Measurements from ENCODE around the gene NALCN. TPM values are rescaled to one million over a fixed set of nuclear protein-coding genes. Genes with fewer than 3 reads are reported as not detected.

Gene NALCN
- total and polyA plus RNA-seq, 2 experiments from 2014 or later: not detected

DNA sequence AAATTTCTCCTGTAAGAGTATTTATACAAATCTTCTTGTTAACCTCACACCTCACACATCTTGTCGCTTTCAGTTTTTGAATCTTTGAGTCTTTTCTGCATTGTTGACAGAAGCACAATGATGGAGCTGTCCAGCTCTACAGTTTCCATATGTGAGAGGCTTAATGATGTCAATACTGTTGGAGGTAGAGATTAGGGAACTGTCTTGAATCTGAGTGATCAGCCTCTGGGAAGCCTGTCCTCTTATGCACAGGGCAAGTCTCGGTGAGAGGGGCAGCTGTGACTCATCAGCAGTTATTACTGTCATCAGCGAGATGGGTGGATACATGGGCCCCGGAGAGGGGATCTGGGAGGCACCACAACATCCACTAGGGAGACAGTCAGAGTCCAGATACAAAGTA lies 31.5 kb upstream of the NALCN start:
- H3K27ac ChIP-seq: no peak overlapping the region
- no peaks in the 10 kb centered on the region for H3K9me3 ChIP-seq (ENCODE audit: low read depth)
- H3K36me3 ChIP-seq: no peaks in the 10 kb centered on the region
- H3K4me1 ChIP-seq (ENCODE audit: low read depth): no peaks in the 10 kb centered on the region
- peak in 1 of 2 donors; percentile 4 for DNase-seq (ENCODE audit: low read depth in 1 of 2, low spot score in 1 of 2)
- no peak overlapping the region for H3K4me3 ChIP-seq
- TF ChIP-seq, protein P1, sequence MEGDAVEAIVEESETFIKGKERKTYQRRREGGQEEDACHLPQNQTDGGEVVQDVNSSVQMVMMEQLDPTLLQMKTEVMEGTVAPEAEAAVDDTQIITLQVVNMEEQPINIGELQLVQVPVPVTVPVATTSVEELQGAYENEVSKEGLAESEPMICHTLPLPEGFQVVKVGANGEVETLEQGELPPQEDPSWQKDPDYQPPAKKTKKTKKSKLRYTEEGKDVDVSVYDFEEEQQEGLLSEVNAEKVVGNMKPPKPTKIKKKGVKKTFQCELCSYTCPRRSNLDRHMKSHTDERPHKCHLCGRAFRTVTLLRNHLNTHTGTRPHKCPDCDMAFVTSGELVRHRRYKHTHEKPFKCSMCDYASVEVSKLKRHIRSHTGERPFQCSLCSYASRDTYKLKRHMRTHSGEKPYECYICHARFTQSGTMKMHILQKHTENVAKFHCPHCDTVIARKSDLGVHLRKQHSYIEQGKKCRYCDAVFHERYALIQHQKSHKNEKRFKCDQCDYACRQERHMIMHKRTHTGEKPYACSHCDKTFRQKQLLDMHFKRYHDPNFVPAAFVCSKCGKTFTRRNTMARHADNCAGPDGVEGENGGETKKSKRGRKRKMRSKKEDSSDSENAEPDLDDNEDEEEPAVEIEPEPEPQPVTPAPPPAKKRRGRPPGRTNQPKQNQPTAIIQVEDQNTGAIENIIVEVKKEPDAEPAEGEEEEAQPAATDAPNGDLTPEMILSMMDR (IDR thresholded peaks at IDR 0.05; ENCODE audit: low read depth, low read length): no peak
- H3K27me3 ChIP-seq: no peaks in the 10 kb centered on the region

DNA sequence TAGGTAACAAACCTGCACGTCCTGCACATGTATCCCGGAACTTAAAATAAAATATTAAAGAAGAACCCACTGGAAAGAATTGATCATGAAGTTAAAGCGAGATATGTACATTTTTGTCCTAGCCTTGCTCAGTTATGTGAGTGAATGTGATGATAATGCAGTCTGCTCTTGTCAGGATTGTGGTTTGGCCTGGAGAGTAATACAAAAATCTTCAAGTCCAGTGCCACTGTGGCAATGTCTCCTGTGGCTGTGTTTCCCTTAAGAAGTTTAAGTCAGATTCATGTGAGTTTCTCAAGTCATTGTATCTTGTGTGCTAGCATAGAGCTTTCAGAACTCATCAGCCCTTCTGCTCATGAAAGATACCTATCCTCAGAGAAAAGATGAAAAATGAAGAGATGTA lies 18.2 kb upstream of the NALCN start:
- peak in 1 of 2 donors; percentile 4 for DNase-seq (ENCODE audit: low read depth in 1 of 2, low spot score in 1 of 2)
- Histone ChIP-seq H3K4me3 (no peak overlapping the region), H3K27ac (no peak overlapping the region), H3K27me3 (no peaks in the 10 kb centered on the region), H3K36me3 (no peaks in the 10 kb centered on the region), H3K4me1 (ENCODE audit: low read depth) (no peaks in the 10 kb centered on the region), H3K9me3 (ENCODE audit: low read depth) (no peaks in the 10 kb centered on the region)
- TF ChIP-seq, protein P1 (IDR thresholded peaks at IDR 0.05; ENCODE audit: low read depth, low read length): no peak

DNA sequence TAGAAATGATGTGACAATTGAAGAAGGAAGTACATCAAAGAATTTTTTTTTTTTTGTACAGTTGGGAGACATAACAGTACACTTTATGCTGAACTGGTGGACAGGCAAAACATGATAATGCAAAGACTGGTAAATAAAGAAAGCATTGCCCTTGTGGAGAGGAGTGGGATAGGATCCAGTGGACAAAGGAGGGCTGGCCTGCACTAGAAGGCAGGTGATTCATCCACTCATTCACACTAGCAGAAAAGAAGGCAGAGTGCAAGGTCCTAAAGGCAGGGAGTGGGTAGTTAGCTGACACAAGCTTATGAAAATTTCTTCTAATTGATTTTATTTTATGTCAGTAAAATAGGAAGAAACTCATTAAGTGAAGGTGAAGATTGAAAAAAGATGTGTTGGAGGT lies 17.6 kb upstream of the NALCN start:
- no peak overlapping the region for H3K27ac ChIP-seq
- no peaks in the 10 kb centered on the region for H3K36me3 ChIP-seq
- DNase-seq (ENCODE audit: low read depth in 1 of 2, low spot score in 1 of 2): no peak
- no peaks in the 10 kb centered on the region for H3K27me3 ChIP-seq
- no peak overlapping the region for H3K4me3 ChIP-seq
- no peaks in the 10 kb centered on the region for H3K9me3 ChIP-seq (ENCODE audit: low read depth)
- TF ChIP-seq, protein P1 (IDR thresholded peaks at IDR 0.05; ENCODE audit: low read depth, low read length): no peak
- no peaks in the 10 kb centered on the region for H3K4me1 ChIP-seq (ENCODE audit: low read depth)

DNA sequence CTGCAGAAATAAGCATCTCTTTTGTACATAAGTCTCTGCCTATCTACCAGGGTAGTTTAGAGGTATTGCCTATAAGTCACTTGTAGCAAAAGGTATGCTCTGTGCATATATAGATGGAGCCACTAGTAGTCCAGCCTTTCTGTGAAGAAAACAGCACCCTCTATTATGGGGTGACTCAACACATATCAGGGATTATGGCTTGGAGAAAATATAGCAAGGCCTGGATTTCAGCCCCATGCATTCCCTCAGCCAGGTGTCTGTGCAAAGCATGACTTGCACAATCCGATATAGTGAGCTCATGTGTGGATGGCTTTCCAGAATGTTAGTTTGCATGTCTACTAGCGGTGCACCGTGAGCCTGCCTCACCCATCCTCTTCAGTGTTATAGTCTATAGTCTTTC lies 13.4 kb upstream of the NALCN start:
- H3K27ac ChIP-seq: no peak overlapping the region
- H3K4me1 ChIP-seq (ENCODE audit: low read depth): no peaks in the 10 kb centered on the region
- TF ChIP-seq, protein P1 (IDR thresholded peaks at IDR 0.05; ENCODE audit: low read depth, low read length): no peak
- DNase-seq (ENCODE audit: low read depth in 1 of 2, low spot score in 1 of 2): no peak
- H3K36me3 ChIP-seq: no peaks in the 10 kb centered on the region
- H3K9me3 ChIP-seq (ENCODE audit: low read depth): no peaks in the 10 kb centered on the region
- no peak overlapping the region for H3K4me3 ChIP-seq
- no peaks in the 10 kb centered on the region for H3K27me3 ChIP-seq

DNA sequence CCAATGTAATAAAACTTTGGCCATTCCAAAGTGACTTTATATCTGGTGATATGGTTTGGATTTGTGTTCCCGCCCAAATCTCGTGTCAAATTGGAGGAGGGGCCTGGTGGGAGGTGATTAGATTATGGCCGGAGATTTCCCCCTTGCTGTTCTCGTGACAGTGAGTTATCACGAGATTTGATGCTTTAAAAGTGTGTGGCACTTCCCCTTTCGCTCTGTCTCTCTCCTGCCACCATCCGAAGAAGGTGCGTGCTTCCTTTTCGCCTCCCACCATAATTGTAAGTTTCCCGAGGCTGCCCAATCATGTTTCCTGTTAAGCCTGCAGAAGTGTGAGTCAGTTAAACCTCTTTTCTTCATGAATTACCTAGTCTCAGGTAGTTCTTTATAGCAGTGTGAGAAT lies 9.3 kb upstream of the NALCN start:
- H3K27ac ChIP-seq: no peak overlapping the region
- H3K9me3 ChIP-seq (ENCODE audit: low read depth): no peaks in the 10 kb centered on the region
- H3K4me1 ChIP-seq (ENCODE audit: low read depth): no peaks in the 10 kb centered on the region
- H3K27me3 ChIP-seq: no peaks in the 10 kb centered on the region
- TF ChIP-seq, protein P1 (IDR thresholded peaks at IDR 0.05; ENCODE audit: low read depth, low read length): no peak
- H3K36me3 ChIP-seq: no peaks in the 10 kb centered on the region
- H3K4me3 ChIP-seq: no peak overlapping the region
- DNase-seq (ENCODE audit: low read depth in 1 of 2, low spot score in 1 of 2): no peak

DNA sequence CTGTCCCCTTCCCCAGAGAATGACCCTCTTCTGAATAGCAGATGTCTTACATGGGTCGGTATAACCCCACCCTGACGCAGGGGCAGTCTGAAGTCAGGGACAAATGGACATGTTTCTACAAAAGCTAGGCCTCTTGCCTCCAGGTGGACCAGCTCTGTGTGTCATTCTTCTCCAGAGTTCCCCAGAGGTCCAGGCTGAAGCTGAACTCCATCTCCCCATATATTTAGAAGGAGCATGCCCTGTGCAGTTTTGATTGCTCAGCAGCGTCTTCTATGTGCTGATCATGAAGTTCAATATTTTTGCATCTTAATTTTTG lies 8.8 kb upstream of the NALCN start:
- Histone ChIP-seq H3K4me1 (ENCODE audit: low read depth) (no peaks in the 10 kb centered on the region), H3K27ac (no peak overlapping the region), H3K4me3 (no peak overlapping the region), H3K27me3 (no peaks in the 10 kb centered on the region), H3K9me3 (ENCODE audit: low read depth) (no peaks in the 10 kb centered on the region), H3K36me3 (no peaks in the 10 kb centered on the region)
- TF ChIP-seq, protein P1 (IDR thresholded peaks at IDR 0.05; ENCODE audit: low read depth, low read length): no peak
- no peak for DNase-seq (ENCODE audit: low read depth in 1 of 2, low spot score in 1 of 2)
